NCI-H1417 treated with DMSO at 0.1 percent for 48 hours (cell line): Measurements from ENCODE around the gene KIR2DL3.
"Not testable (repeated sequence)": the region's sequence is repeated elsewhere in the genome, so short reads cannot be mapped to it uniquely, and the experiment has no call there.

Experiments
- DNase-seq: peaks from one replicate; lab custom pipeline; 2025; lab: John Stamatoyannopoulos, UW

Gene KIR2DL3

GRCh38 chr19:54744080-54744479 lies 5.8 kb downstream of the KIR2DL3 start:
- not testable (repeated sequence) for DNase-seq

GRCh38 chr19:54747614-54748322 lies 9.5 kb downstream of the KIR2DL3 start:
- DNase-seq: not testable (repeated sequence)

- not testable (repeated sequence) for DNase-seq
Observed at GRCh38 chr19:54750276-54750675, 12.0 kb downstream of the KIR2DL3 start.

- DNase-seq: not testable (repeated sequence)
Observed at GRCh38 chr19:54756204-54757110, 18.1 kb downstream of the KIR2DL3 start.

GRCh38 chr19:54758577-54758976 lies 20.3 kb downstream of the KIR2DL3 start:
- not testable (repeated sequence) for DNase-seq

- DNase-seq: not testable (repeated sequence)
Observed at GRCh38 chr19:54764219-54764618, 25.9 kb downstream of the KIR2DL3 start.

- not testable (repeated sequence) for DNase-seq
Observed at GRCh38 chr19:54766464-54766863, 28.2 kb downstream of the KIR2DL3 start.

- DNase-seq: not testable (repeated sequence)
Observed at GRCh38 chr19:54769646-54770045, 31.3 kb downstream of the KIR2DL3 start, which contains the start of gene KIR2DL1. KIR2DL1 (plus strand) TSS chr19:54769793; CDS start chr19:54769851, 58 bp downstream.

GRCh38 chr19:54770511-54770910 lies 32.2 kb downstream of the KIR2DL3 start:
- DNase-seq: not testable (repeated sequence)

GRCh38 chr19:54771018-54771960 lies 33.0 kb downstream of the KIR2DL3 start:
- DNase-seq: not testable (repeated sequence)

GRCh38 chr19:54772666-54773065 lies 34.4 kb downstream of the KIR2DL3 start:
- not testable (repeated sequence) for DNase-seq

GRCh38 chr19:54775095-54775815 lies 36.9 kb downstream of the KIR2DL3 start:
- not testable (repeated sequence) for DNase-seq

- DNase-seq: not testable (repeated sequence)
Observed at GRCh38 chr19:54775830-54776229, 37.5 kb downstream of the KIR2DL3 start.

GRCh38 chr19:54777851-54778250 lies 39.5 kb downstream of the KIR2DL3 start:
- DNase-seq: not testable (repeated sequence)

- not testable (repeated sequence) for DNase-seq
Observed at GRCh38 chr19:54778896-54779295, 40.6 kb downstream of the KIR2DL3 start.

GRCh38 chr19:54782916-54783315 lies 44.6 kb downstream of the KIR2DL3 start:
- not testable (repeated sequence) for DNase-seq

GRCh38 chr19:54786091-54786723 lies 47.9 kb downstream of the KIR2DL3 start:
- DNase-seq: not testable (repeated sequence)

- DNase-seq: not testable (repeated sequence)
Observed at GRCh38 chr19:54788154-54788553, 49.8 kb downstream of the KIR2DL3 start.

- DNase-seq: no peak
Observed at GRCh38 chr19:54790711-54791110, 52.4 kb downstream of the KIR2DL3 start.

- no peak for DNase-seq
Observed at GRCh38 chr19:54791476-54791875, 53.2 kb downstream of the KIR2DL3 start.
